Central memory CD8-positive, alpha-beta T cell (primary cell): ENCODE measurements around the gene GREB1L.

Source experiments
- ATAC-seq: fragments of 150-1000 bp; cut with Tn5 transposase; replicated peaks from 2 replicates; pipeline ENCODE4 v1.10.0; 2022; ENCODE audit warnings: mild to moderate bottlenecking, moderate FRiP score, moderate number of reproducible peaks; ENCODE audit not compliant: poor library complexity, severe bottlenecking; ENCODE audit errors: extremely low read depth
- DNase-seq, 2 donors: peaks; one replicate each; pipeline ENCODE4 v3.0.0; 2021; ENCODE audit warnings: low spot score in 2 of 2
- H3K27ac Mint-ChIP-seq: one replicate; pipeline ENCODE4 v1.8.0; 2022; ENCODE audit warnings: low read depth, mild to moderate bottlenecking, moderate library complexity, mixed read lengths
- H3K27me3 Mint-ChIP-seq: one replicate; pipeline ENCODE4 v1.8.0; 2022; ENCODE audit warnings: mixed read lengths
- H3K36me3 Mint-ChIP-seq: one replicate; pipeline ENCODE4 v1.8.0; 2022; ENCODE audit warnings: mild to moderate bottlenecking, moderate library complexity, mixed read lengths; ENCODE audit not compliant: insufficient read depth
- H3K4me1 Mint-ChIP-seq: one replicate; pipeline ENCODE4 v1.8.0; 2022; ENCODE audit warnings: mixed read lengths
- H3K4me3 Mint-ChIP-seq: one replicate; pipeline ENCODE4 v1.8.0; 2022; ENCODE audit warnings: mild to moderate bottlenecking, moderate library complexity, mixed read lengths
- H3K9me3 Mint-ChIP-seq: one replicate; pipeline ENCODE4 v1.8.0; 2022; ENCODE audit warnings: mixed read lengths

The GREB1L gene

GRCh38 chr18:21398121-21398520 lies 156.1 kb downstream of the GREB1L start:
- no peak for DNase-seq
- no peak for ATAC-seq
- Mint-ChIP-seq H3K4me3 (no peak overlapping the region), H3K4me1 (no peaks in the 10 kb centered on the region), H3K9me3 (no peaks in the 10 kb centered on the region), H3K27me3 (peaks cover 33% of the 10 kb centered on the region), H3K27ac (no peak overlapping the region), H3K36me3 (no peaks in the 10 kb centered on the region)

- no peaks in the 10 kb centered on the region for H3K9me3 Mint-ChIP-seq
- no peak overlapping the region for H3K27ac Mint-ChIP-seq
- DNase-seq = no peak
- peaks cover 33% of the 10 kb centered on the region for H3K27me3 Mint-ChIP-seq
- no peak for ATAC-seq
- H3K36me3 Mint-ChIP-seq = no peaks in the 10 kb centered on the region
- H3K4me3 Mint-ChIP-seq = no peak overlapping the region
- no peaks in the 10 kb centered on the region for H3K4me1 Mint-ChIP-seq
Measured at GRCh38 chr18:21402272-21402671, 160.2 kb downstream of the GREB1L start.

GRCh38 chr18:21404426-21404825 lies 162.4 kb downstream of the GREB1L start:
- Mint-ChIP-seq H3K27ac (no peak overlapping the region), H3K4me3 (no peak overlapping the region)

GRCh38 chr18:21406116-21406515 lies 164.1 kb downstream of the GREB1L start:
- no peak for ATAC-seq
- no peaks in the 10 kb centered on the region for H3K4me1 Mint-ChIP-seq
- no peaks in the 10 kb centered on the region for H3K36me3 Mint-ChIP-seq

More at GRCh38 chr18:21404426-21404825, 162.4 kb downstream of the GREB1L start:
- no peak for DNase-seq
- no peaks in the 10 kb centered on the region for H3K4me1 Mint-ChIP-seq
- peaks cover 25% of the 10 kb centered on the region for H3K27me3 Mint-ChIP-seq
- no peak for ATAC-seq
- no peaks in the 10 kb centered on the region for H3K36me3 Mint-ChIP-seq
- H3K9me3 Mint-ChIP-seq = no peaks in the 10 kb centered on the region

GRCh38 chr18:21408681-21409080 lies 166.6 kb downstream of the GREB1L start:
- DNase-seq = no peak
- Mint-ChIP-seq H3K4me3 (no peak overlapping the region), H3K27ac (no peak overlapping the region), H3K4me1 (no peaks in the 10 kb centered on the region), H3K9me3 (no peaks in the 10 kb centered on the region), H3K27me3 (peaks cover 14% of the 10 kb centered on the region), H3K36me3 (no peaks in the 10 kb centered on the region)
- no peak for ATAC-seq

More at GRCh38 chr18:21406116-21406515, 164.1 kb downstream of the GREB1L start:
- no peak overlapping the region for H3K4me3 Mint-ChIP-seq
- no peak overlapping the region for H3K27ac Mint-ChIP-seq
- H3K9me3 Mint-ChIP-seq = no peaks in the 10 kb centered on the region
- no peak for DNase-seq
- H3K27me3 Mint-ChIP-seq = peaks cover 16% of the 10 kb centered on the region

- Mint-ChIP-seq H3K27me3 (peaks cover 27% of the 10 kb centered on the region), H3K4me1 (no peaks in the 10 kb centered on the region), H3K9me3 (no peaks in the 10 kb centered on the region), H3K4me3 (no peak overlapping the region), H3K27ac (no peak overlapping the region), H3K36me3 (no peaks in the 10 kb centered on the region)
- ATAC-seq = no peak
- no peak for DNase-seq
Measured at GRCh38 chr18:21433436-21433835, 191.4 kb downstream of the GREB1L start.

- Mint-ChIP-seq H3K4me3 (no peak overlapping the region), H3K36me3 (no peaks in the 10 kb centered on the region), H3K4me1 (no peaks in the 10 kb centered on the region), H3K27ac (no peak overlapping the region), H3K9me3 (no peaks in the 10 kb centered on the region), H3K27me3 (peaks cover 53% of the 10 kb centered on the region)
- ATAC-seq (no peak), DNase-seq (no peak)
Measured at GRCh38 chr18:21439431-21439846, 197.4 kb downstream of the GREB1L start.

- no peaks in the 10 kb centered on the region for H3K4me1 Mint-ChIP-seq
- no peak overlapping the region for H3K27ac Mint-ChIP-seq
- no peaks in the 10 kb centered on the region for H3K36me3 Mint-ChIP-seq
- peaks cover 42% of the 10 kb centered on the region for H3K27me3 Mint-ChIP-seq
- H3K4me3 Mint-ChIP-seq = no peak overlapping the region
- H3K9me3 Mint-ChIP-seq = no peaks in the 10 kb centered on the region
- DNase-seq (no peak), ATAC-seq (no peak)
Measured at GRCh38 chr18:21441670-21442069, 199.6 kb downstream of the GREB1L start.

GRCh38 chr18:21443776-21444464 lies 201.9 kb downstream of the GREB1L start:
- ATAC-seq (no peak), DNase-seq (no peak)
- Mint-ChIP-seq H3K4me1 (no peaks in the 10 kb centered on the region), H3K9me3 (no peaks in the 10 kb centered on the region), H3K27me3 (peaks cover 42% of the 10 kb centered on the region), H3K27ac (no peak overlapping the region), H3K36me3 (no peaks in the 10 kb centered on the region), H3K4me3 (no peak overlapping the region)

GRCh38 chr18:21444465-21445212 lies 202.6 kb downstream of the GREB1L start:
- Mint-ChIP-seq H3K4me3 (no peak overlapping the region), H3K36me3 (no peaks in the 10 kb centered on the region), H3K9me3 (no peaks in the 10 kb centered on the region), H3K4me1 (no peaks in the 10 kb centered on the region), H3K27ac (no peak overlapping the region), H3K27me3 (peaks cover 42% of the 10 kb centered on the region)
- ATAC-seq (no peak), DNase-seq (no peak)

- no peaks in the 10 kb centered on the region for H3K36me3 Mint-ChIP-seq
- no peaks in the 10 kb centered on the region for H3K4me1 Mint-ChIP-seq
- no peak for DNase-seq
- no peak overlapping the region for H3K27ac Mint-ChIP-seq
- no peak for ATAC-seq
- peaks cover 34% of the 10 kb centered on the region for H3K27me3 Mint-ChIP-seq
- H3K4me3 Mint-ChIP-seq = no peak overlapping the region
- H3K9me3 Mint-ChIP-seq = no peaks in the 10 kb centered on the region
Measured at GRCh38 chr18:21448299-21448698, 206.3 kb downstream of the GREB1L start.

- H3K4me1 Mint-ChIP-seq = no peaks in the 10 kb centered on the region
- peaks cover 28% of the 10 kb centered on the region for H3K27me3 Mint-ChIP-seq
- no peaks in the 10 kb centered on the region for H3K36me3 Mint-ChIP-seq
- no peak overlapping the region for H3K27ac Mint-ChIP-seq
- no peak overlapping the region for H3K4me3 Mint-ChIP-seq
- ATAC-seq = no peak
- H3K9me3 Mint-ChIP-seq = no peaks in the 10 kb centered on the region
- DNase-seq = no peak
Measured at GRCh38 chr18:21449367-21450290, 207.6 kb downstream of the GREB1L start.
